Muscle layer of duodenum (tissue), 2 donors: ENCODE data around the gene LINC01488.

Experiments
- H3K27ac ChIP-seq: one replicate; pipeline ENCODE4 v1.7.0; 2013; ENCODE audit warnings: mild to moderate bottlenecking, low read length
- H3K27me3 ChIP-seq: one replicate; pipeline ENCODE4 v1.7.0; 2013; ENCODE audit warnings: low read depth, mild to moderate bottlenecking, control low read depth, low read length
- H3K36me3 ChIP-seq, 2 donors: one replicate each; pipeline ENCODE4 v1.7.0; 2013; ENCODE audit warnings: low read length in 2 of 2, control low read depth in 1 of 2, mild to moderate bottlenecking in 1 of 2; ENCODE audit not compliant: insufficient read depth in 2 of 2, control insufficient read depth in 1 of 2
- H3K4me1 ChIP-seq, 2 donors: one replicate each; pipeline ENCODE4 v1.7.0; 2013; ENCODE audit warnings: low read length in 2 of 2, mild to moderate bottlenecking in 2 of 2, control low read depth in 1 of 2, moderate library complexity in 1 of 2; ENCODE audit not compliant: insufficient read depth in 2 of 2, control insufficient read depth in 1 of 2
- H3K4me3 ChIP-seq, 2 donors: one replicate each; pipeline ENCODE4 v1.7.0; 2013; ENCODE audit warnings: low read length in 2 of 2, low read depth in 1 of 2, mild to moderate bottlenecking in 1 of 2
- H3K9me3 ChIP-seq, 2 donors: one replicate each; pipeline ENCODE4 v1.7.0; 2013; ENCODE audit warnings: low read length in 2 of 2, control low read depth in 1 of 2, mild to moderate bottlenecking in 1 of 2; ENCODE audit not compliant: control insufficient read depth in 1 of 2
- donor health status: healthy.

Gene LINC01488

GRCh38 chr11:69485337-69486041 is 4.0 kb downstream of the LINC01488 start:
- Histone ChIP-seq H3K27me3 (no peaks in the 10 kb centered on the region), H3K9me3 (no peaks in the 10 kb centered on the region), H3K4me1 (peaks cover 3 to 14% of the 10 kb centered on the region in 2 donors), H3K36me3 (no peaks in the 10 kb centered on the region), H3K27ac (no peak overlapping the region), H3K4me3 (no peak overlapping the region)

DNA sequence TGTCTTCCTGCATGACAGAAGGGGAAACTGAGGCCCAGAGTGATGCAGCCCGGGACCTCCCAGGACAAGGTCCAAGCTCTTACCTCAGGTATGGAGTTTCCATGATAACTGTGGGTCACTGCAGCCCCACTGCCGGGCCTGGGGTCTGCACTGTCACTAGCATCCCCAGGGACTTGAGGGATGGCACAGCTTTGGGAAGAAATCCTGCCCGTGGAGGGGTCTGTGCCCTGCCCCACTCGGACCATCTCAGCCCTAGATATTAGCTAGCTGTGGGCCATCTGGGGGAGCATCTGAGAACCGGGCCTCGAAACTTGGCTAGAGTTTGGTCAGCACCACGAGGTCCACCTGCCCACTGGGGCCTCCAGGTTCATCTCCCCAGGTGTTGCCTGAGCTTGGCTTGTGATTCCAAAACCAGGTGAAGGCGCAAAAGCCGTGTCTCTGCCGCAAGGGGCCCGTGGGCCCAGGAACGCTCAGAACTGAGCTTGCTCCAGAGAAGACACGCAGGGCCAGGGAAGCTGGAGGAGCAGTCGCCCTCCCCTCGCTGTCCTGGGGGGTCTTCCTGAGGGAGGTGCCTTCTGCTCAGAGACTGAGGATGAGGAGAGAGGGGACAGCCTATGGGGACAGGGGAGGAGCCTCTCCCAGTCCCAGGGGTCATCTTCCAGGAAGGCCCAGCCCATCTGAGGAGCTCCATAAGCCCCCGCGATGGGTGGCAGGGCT is 4.8 kb downstream of the LINC01488 start:
- no peak overlapping the region for H3K27ac ChIP-seq

DNA sequence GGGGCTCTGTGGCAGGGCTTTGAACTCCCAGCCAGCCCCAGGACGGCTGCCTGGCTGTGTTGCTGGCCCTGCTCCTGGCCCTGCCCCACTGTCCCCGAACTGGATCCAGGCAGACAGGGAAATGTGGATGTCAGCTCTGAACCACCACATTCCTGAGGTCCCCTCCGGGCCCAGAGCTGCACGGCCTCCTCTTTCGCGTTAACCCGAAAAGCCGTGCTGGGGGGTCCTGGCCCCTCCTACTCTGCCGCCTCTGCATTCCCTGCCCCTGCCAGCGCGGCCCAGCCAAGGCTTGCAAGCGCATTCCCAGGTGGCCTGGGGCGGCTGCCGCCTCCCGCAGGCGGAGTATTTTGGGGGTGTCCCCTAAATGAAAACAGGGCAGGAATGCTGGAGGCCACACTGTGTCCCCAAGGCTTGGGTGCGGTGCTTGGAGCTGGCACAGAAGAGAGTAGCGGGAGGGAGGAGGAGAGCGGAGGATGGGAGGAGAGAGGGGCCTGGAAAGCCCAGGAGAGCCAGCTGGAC is 5.4 kb downstream of the LINC01488 start:
- Histone ChIP-seq H3K9me3 (no peaks in the 10 kb centered on the region), H3K27ac (no peak overlapping the region), H3K4me1 (peaks cover 0 to 14% of the 10 kb centered on the region in 2 donors), H3K4me3 (no peak overlapping the region), H3K36me3 (no peaks in the 10 kb centered on the region), H3K27me3 (no peaks in the 10 kb centered on the region)

More for the DNA sequence above, 4.8 kb downstream of the LINC01488 start:
- Histone ChIP-seq H3K27me3 (no peaks in the 10 kb centered on the region), H3K9me3 (no peaks in the 10 kb centered on the region), H3K4me1 (peaks cover 0 to 14% of the 10 kb centered on the region in 2 donors), H3K4me3 (no peak overlapping the region), H3K36me3 (no peaks in the 10 kb centered on the region)

GRCh38 chr11:69487391-69487790 is 5.9 kb downstream of the LINC01488 start:
- H3K27me3 ChIP-seq = no peaks in the 10 kb centered on the region
- H3K4me3 ChIP-seq = no peak overlapping the region
- H3K4me1 ChIP-seq = peaks cover 0 to 14% of the 10 kb centered on the region in 2 donors
- no peak overlapping the region for H3K27ac ChIP-seq
- no peaks in the 10 kb centered on the region for H3K9me3 ChIP-seq
- no peaks in the 10 kb centered on the region for H3K36me3 ChIP-seq

- H3K27ac ChIP-seq = no peak overlapping the region
- H3K9me3 ChIP-seq = no peaks in the 10 kb centered on the region
- H3K4me1 ChIP-seq = peaks cover 0 to 14% of the 10 kb centered on the region in 2 donors
- H3K4me3 ChIP-seq = no peak overlapping the region
- no peaks in the 10 kb centered on the region for H3K27me3 ChIP-seq
- no peaks in the 10 kb centered on the region for H3K36me3 ChIP-seq
Observed at GRCh38 chr11:69487849-69488542, 6.5 kb downstream of the LINC01488 start.

DNA sequence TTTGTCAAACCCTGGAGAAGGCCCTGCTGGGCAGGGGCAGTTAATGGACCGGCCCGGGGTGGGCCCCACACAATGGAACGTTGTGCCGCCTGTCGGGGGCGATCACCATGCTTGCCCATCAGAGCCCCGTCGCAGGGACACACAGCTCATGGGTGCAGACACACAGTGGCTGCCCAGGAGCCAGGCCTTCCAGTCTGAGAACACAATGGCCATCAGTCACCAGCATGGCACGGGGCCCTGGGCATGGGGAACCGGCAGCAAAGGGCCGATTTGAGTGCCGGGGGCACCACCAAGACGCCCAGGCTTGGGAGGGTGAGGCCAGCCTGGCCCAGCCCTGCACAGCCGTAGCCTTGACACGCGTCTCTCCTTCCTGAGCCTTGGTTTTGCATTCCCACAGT is 7.1 kb downstream of the LINC01488 start:
- Histone ChIP-seq H3K27me3 (no peaks in the 10 kb centered on the region), H3K27ac (no peak overlapping the region), H3K36me3 (no peaks in the 10 kb centered on the region), H3K4me1 (peaks cover 0 to 14% of the 10 kb centered on the region in 2 donors), H3K9me3 (no peaks in the 10 kb centered on the region), H3K4me3 (no peak overlapping the region)

GRCh38 chr11:69489031-69489745 is 7.7 kb downstream of the LINC01488 start:
- no peaks in the 10 kb centered on the region for H3K9me3 ChIP-seq
- H3K27me3 ChIP-seq = no peaks in the 10 kb centered on the region
- peaks cover 0 to 14% of the 10 kb centered on the region in 2 donors for H3K4me1 ChIP-seq
- no peak overlapping the region for H3K27ac ChIP-seq
- no peaks in the 10 kb centered on the region for H3K36me3 ChIP-seq
- no peak overlapping the region for H3K4me3 ChIP-seq

DNA sequence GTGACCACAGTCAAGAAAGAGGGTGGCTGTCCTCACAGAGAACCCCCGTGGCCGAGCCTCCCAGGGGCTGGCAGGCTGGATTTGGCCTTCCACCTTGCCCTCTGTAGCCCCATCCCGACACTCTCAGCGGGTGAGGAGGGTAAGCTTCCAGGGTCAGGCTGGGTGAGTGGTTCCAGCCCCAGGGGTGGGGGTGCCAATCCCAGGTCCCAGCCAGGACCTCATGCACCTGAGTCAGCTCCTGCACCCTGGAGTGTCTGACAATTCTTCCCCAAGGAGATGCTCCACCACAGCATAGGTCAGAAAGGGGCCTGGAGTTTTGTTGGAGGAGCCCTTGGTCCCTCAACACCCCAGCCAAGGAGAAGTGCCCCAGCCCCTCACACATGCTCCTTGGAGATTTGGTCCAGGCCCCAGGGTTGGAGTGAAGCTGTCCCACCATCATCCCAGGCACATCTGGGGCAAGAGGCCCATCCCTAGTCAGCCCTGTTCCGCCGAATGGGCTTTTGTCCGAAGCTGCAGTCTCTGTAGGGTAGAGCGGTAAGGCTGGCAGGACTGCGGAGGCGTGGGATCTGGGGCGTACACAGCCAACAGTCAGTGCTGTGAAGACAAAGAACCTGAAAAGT is 8.4 kb downstream of the LINC01488 start:
- Histone ChIP-seq H3K4me3 (no peak overlapping the region), H3K9me3 (no peaks in the 10 kb centered on the region), H3K36me3 (no peaks in the 10 kb centered on the region), H3K27ac (no peak overlapping the region), H3K27me3 (no peaks in the 10 kb centered on the region), H3K4me1 (peaks cover 0 to 14% of the 10 kb centered on the region in 2 donors)

- no peak overlapping the region for H3K4me3 ChIP-seq
- H3K9me3 ChIP-seq = no peaks in the 10 kb centered on the region
- no peak overlapping the region for H3K27ac ChIP-seq
- H3K4me1 ChIP-seq = peaks cover 0 to 14% of the 10 kb centered on the region in 2 donors
- no peaks in the 10 kb centered on the region for H3K36me3 ChIP-seq
- H3K27me3 ChIP-seq = no peaks in the 10 kb centered on the region
Observed at GRCh38 chr11:69490516-69490915, 9.1 kb downstream of the LINC01488 start.

DNA sequence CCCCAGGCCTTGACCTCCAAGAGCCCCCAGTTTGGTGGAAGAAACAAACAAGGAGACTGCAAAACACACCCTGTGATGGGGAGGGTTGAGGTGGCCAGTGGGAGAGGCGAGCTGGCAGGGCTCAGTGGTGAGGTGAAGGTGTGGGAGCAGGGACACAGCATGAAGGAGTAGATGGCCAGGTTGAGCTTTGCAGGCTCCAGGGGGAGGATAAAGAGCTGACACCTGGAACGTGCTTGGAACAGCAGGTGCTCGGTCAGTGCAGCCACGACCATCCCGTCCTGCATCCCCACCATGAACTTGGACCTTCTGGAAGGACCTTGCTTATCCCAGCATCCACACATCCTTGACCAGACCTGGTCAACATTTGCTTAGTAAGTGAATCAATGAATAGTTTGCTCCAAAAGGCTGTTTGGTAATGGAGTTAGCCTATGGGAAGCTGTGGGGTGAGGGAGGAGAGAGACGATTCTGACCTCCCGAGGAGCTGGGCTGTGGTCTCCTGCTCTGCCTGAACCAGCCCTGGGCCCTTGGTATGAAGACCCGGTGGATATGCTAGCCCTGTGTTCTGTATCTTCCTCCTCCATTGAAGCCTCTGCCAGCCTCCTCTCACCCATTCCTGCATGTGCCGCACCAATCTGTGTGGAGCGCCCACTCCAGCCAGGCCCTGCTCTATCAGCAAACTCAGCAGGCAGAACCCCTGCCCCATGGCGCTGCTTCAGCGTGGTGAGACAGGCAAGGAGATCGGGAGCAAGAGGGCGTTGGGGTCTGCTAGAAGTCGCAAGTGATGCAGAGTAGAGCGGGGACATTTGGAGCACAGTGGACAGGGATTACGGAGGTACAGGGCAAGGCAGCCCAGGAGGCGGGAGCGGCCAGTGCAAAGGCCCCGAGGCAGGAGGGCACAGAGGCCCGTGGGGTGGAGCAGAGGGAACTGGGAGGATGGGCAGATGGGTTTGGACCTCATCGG is 9.9 kb downstream of the LINC01488 start:
- no peaks in the 10 kb centered on the region for H3K9me3 ChIP-seq
- H3K27me3 ChIP-seq = no peaks in the 10 kb centered on the region
- H3K27ac ChIP-seq = no peak overlapping the region
- no peaks in the 10 kb centered on the region for H3K36me3 ChIP-seq
- H3K4me1 ChIP-seq = peaks cover 2 to 18% of the 10 kb centered on the region in 2 donors
- no peak overlapping the region for H3K4me3 ChIP-seq
